Right atrium auricular region (tissue), 2 donors: ENCODE measurements around the gene FHAD1. TPM values are rescaled to one million over a fixed set of nuclear protein-coding genes. Genes with fewer than 3 reads are reported as not detected.

ENCODE experiments used
- DNase-seq: peaks from one replicate; pipeline ENCODE4 v3.0.0-alpha.2; 2019; ENCODE audit warnings: low spot score
- H3K27ac ChIP-seq, 2 donors: fragments of 200-600 bp; sonication (generic); 1 replicate in 1 of 2; 2 replicates in 1 of 2; pipeline ENCODE4 v1.5.1; 2016 to 2019
- H3K27me3 ChIP-seq, 2 donors: fragments of 200-600 bp; sonication (generic); one replicate each; pipeline versions ENCODE4 v1.5.1 to v1.6.0; 2017 to 2019
- H3K36me3 ChIP-seq: fragments of 200-600 bp; sonication (generic); one replicate; pipeline ENCODE4 v1.5.1; 2016
- H3K4me1 ChIP-seq, 2 donors: fragments of 200-600 bp; sonication (generic); one replicate each; pipeline versions ENCODE4 v1.5.1 to v1.6.0; 2017 to 2019
- H3K4me3 ChIP-seq, 2 donors: fragments of 200-600 bp; sonication (generic); 1 replicate in 1 of 2; 2 replicates in 1 of 2; pipeline ENCODE4 v1.5.1; 2017 to 2019; ENCODE audit warnings: mild to moderate bottlenecking in 1 of 2, moderate library complexity in 1 of 2
- H3K9me3 ChIP-seq, 2 donors: fragments of 200-600 bp; sonication (generic); one replicate each; pipeline ENCODE4 v1.5.1; 2019
- CTCF ChIP-seq, 2 donors: fragments of 200-600 bp; sonication (generic); IDR thresholded peaks; one replicate each; pipeline ENCODE4 v1.5.1; 2019; ENCODE audit warnings: antibody characterized with exemption in 2 of 2
- total RNA-seq, 2 donors: library from RNA; depleted of rRNA; stranded (reverse); fragments of >200 nt; gene quantifications; one replicate each; pipeline ENCODE4 v1.1.0, GENCODE V29; 2016

The FHAD1 gene
- total RNA-seq, 2 donors from 2014 or later, result not detected

- Histone ChIP-seq H3K27me3 (no peaks in the 10 kb centered on the region), H3K27ac (no peak overlapping the region), H3K9me3 (peaks cover 0 to 6% of the 10 kb centered on the region in 2 donors), H3K4me1 (no peaks in the 10 kb centered on the region), H3K4me3 (no peak overlapping the region), H3K36me3 (no peaks in the 10 kb centered on the region)
- no peak for DNase-seq
- no peak for TF ChIP-seq CTCF (IDR thresholded peaks at IDR 0.05)
These were observed 65.8 kb downstream of the FHAD1 start for GRCh38 chr1:15312626-15313411.

GRCh38 chr1:15314328-15315281, 67.6 kb downstream of the FHAD1 start:
- Histone ChIP-seq H3K27ac (no peak overlapping the region), H3K4me1 (no peaks in the 10 kb centered on the region), H3K9me3 (peaks cover 0 to 6% of the 10 kb centered on the region in 2 donors), H3K27me3 (no peaks in the 10 kb centered on the region), H3K36me3 (no peaks in the 10 kb centered on the region), H3K4me3 (no peak overlapping the region)
- no peak for DNase-seq
- TF ChIP-seq CTCF (IDR thresholded peaks at IDR 0.05), result no peak

GRCh38 chr1:15315815-15316214, 68.8 kb downstream of the FHAD1 start:
- no peak for TF ChIP-seq CTCF (IDR thresholded peaks at IDR 0.05)
- no peaks in the 10 kb centered on the region for H3K27me3 ChIP-seq
- no peaks in the 10 kb centered on the region for H3K4me1 ChIP-seq
- H3K4me3 ChIP-seq, result no peak overlapping the region
- no peaks in the 10 kb centered on the region for H3K36me3 ChIP-seq
- H3K27ac ChIP-seq, result no peak overlapping the region
- H3K9me3 ChIP-seq, result peaks cover 0 to 10% of the 10 kb centered on the region in 2 donors
- no peak for DNase-seq

GRCh38 chr1:15316510-15316909, 69.5 kb downstream of the FHAD1 start:
- no peak for DNase-seq
- Histone ChIP-seq H3K9me3 (peaks cover 0 to 9% of the 10 kb centered on the region in 2 donors), H3K4me3 (no peak overlapping the region), H3K4me1 (no peaks in the 10 kb centered on the region), H3K36me3 (no peaks in the 10 kb centered on the region), H3K27ac (no peak overlapping the region), H3K27me3 (no peaks in the 10 kb centered on the region)
- no peak for TF ChIP-seq CTCF (IDR thresholded peaks at IDR 0.05)

- no peak overlapping the region for H3K4me3 ChIP-seq
- H3K27ac ChIP-seq, result no peak overlapping the region
- H3K4me1 ChIP-seq, result peaks cover 0 to 4% of the 10 kb centered on the region in 2 donors
- H3K27me3 ChIP-seq, result no peaks in the 10 kb centered on the region
- DNase-seq, result no peak
- H3K36me3 ChIP-seq, result no peaks in the 10 kb centered on the region
- TF ChIP-seq CTCF (IDR thresholded peaks at IDR 0.05), result no peak
- H3K9me3 ChIP-seq, result peaks cover 0 to 4% of the 10 kb centered on the region in 2 donors
These were observed 73.2 kb downstream of the FHAD1 start for GRCh38 chr1:15320267-15320666.
